HepG2 (cell line): ENCODE results near the gene TAAR9. TPM values are rescaled to one million over a fixed set of nuclear protein-coding genes. Genes with fewer than 3 reads are reported as not detected.

ENCODE experiments used
- GMEB2 ChIP-seq: IDR thresholded peaks from 2 replicates; pipeline ENCODE4 v1.6.1; 2016; ENCODE audit warnings: missing biosample characterization, missing genetic modification reagents, low read depth
- HMG20B ChIP-seq: conservative IDR thresholded peaks from 2 replicates; pipeline ENCODE4 v1.6.1; 2016; ENCODE audit warnings: missing genetic modification reagents, missing compliant biosample characterization
- HMGXB4 ChIP-seq, 2 experiments: sonication (generic) in 1 of 2; formaldehyde crosslinking in 1 of 2; IDR thresholded peaks; 2 replicates each; pipeline versions ENCODE4 v1.4.0 to v1.6.1; 2018 to 2020; ENCODE audit warnings: missing genetic modification reagents in 2 of 2, borderline replicate concordance in 1 of 2, low read depth in 1 of 2, mild to moderate bottlenecking in 1 of 2, missing biosample characterization in 1 of 2
- PHF21A ChIP-seq: sonication (generic); formaldehyde crosslinking; IDR thresholded peaks from 2 replicates; pipeline ENCODE4 v1.5.0; 2020; ENCODE audit warnings: mild to moderate bottlenecking, missing genetic modification reagents
- PLRG1 ChIP-seq: fragments of 450-650 bp; conservative IDR thresholded peaks from 2 replicates; pipeline ENCODE4 v1.6.1; 2016
- POGZ ChIP-seq: sonication (generic); formaldehyde crosslinking; IDR thresholded peaks from 2 replicates; pipeline ENCODE4 v1.4.0; 2020; ENCODE audit warnings: mild to moderate bottlenecking, missing genetic modification reagents
- RAD21 ChIP-seq: fragments of 450-650 bp; formaldehyde crosslinking; IDR thresholded peaks from 2 replicates; pipeline ENCODE4 v1.5.0; 2020; ENCODE audit warnings: mild to moderate bottlenecking
- RBAK ChIP-seq: sonication (generic); formaldehyde crosslinking; IDR thresholded peaks from 2 replicates; pipeline ENCODE4 v1.5.1; 2020; ENCODE audit warnings: mild to moderate bottlenecking, missing genetic modification reagents
- RFXAP ChIP-seq: sonication (generic); formaldehyde crosslinking; IDR thresholded peaks from 2 replicates; pipeline ENCODE4 v1.4.0; 2020; ENCODE audit warnings: missing genetic modification reagents, borderline replicate concordance
- SOX13 ChIP-seq, 3 experiments: fragments of 450-650 bp in 1 of 3; sonication (generic) in 1 of 3; formaldehyde crosslinking in 1 of 3; IDR thresholded peaks in 2 of 3; conservative IDR thresholded peaks in 1 of 3; 2 replicates each; pipeline versions ENCODE4 v1.5.0 to v1.6.1; 2016 to 2020; ENCODE audit warnings: antibody characterized with exemption in 1 of 3, mild to moderate bottlenecking in 1 of 3, missing compliant biosample characterization in 1 of 3, missing genetic modification reagents in 1 of 3, moderate library complexity in 1 of 3
- SYNCRIP ChIP-seq: fragments of 200-400 bp; formaldehyde crosslinking; IDR thresholded peaks from 2 replicates; pipeline ENCODE4 v1.6.1; 2018; ENCODE audit warnings: mild to moderate bottlenecking, low read depth, low read length; ENCODE audit not compliant: insufficient read depth
- TFE3 ChIP-seq: IDR thresholded peaks from 2 replicates; pipeline ENCODE4 v1.6.1; 2016
- ZBTB7B ChIP-seq: sonication (generic); formaldehyde crosslinking; IDR thresholded peaks from 2 replicates; pipeline ENCODE4 v1.4.0; 2020; ENCODE audit warnings: missing genetic modification reagents
- ZMYM4 ChIP-seq: sonication (generic); formaldehyde crosslinking; IDR thresholded peaks from 2 replicates; pipeline ENCODE4 v1.8.1; 2023; ENCODE audit warnings: mild to moderate bottlenecking, missing genetic modification reagents
- ZNF75D ChIP-seq: sonication (generic); formaldehyde crosslinking; IDR thresholded peaks from 2 replicates; pipeline ENCODE4 v1.8.1; 2023; ENCODE audit warnings: missing genetic modification reagents, mild to moderate bottlenecking, borderline replicate concordance
- polyA plus RNA-seq, 8 experiments: library from polyadenylated mRNA; depleted of rRNA in 3 of 8; stranded (reverse) in 7 of 8; unstranded in 1 of 8; fragments of >200 nt; fragmentation: Illumina TruSeq in 4 of 8; extraction: Trizol in 4 of 8; gene quantifications; 2 replicates each; pipeline versions ENCODE4 v1.2.1 to v1.2.3, GENCODE V29; 2011 to 2016; ENCODE audit warnings: low read depth in 4 of 8, missing spikeins in 1 of 8, mixed read lengths in 1 of 8; ENCODE audit not compliant: insufficient read depth in 1 of 8
- total RNA-seq, 5 experiments: library from RNA; depleted of rRNA; stranded (reverse); fragments of >200 nt; fragmentation: Illumina TruSeq; extraction: Trizol; gene quantifications; 2 replicates each; pipeline ENCODE4 v1.2.3, GENCODE V29; 2016; ENCODE audit warnings: low read depth in 1 of 5
- TF ChIP-seq, protein P1 (sequence below): sonication (generic); formaldehyde crosslinking; IDR thresholded peaks from 2 replicates; pipeline ENCODE4 v1.4.0; 2020; ENCODE audit warnings: mild to moderate bottlenecking, missing genetic modification reagents
- TF ChIP-seq, protein P2 (sequence below): sonication (generic); formaldehyde crosslinking; IDR thresholded peaks from 2 replicates; pipeline ENCODE4 v1.4.0; 2020; ENCODE audit warnings: mild to moderate bottlenecking, missing genetic modification reagents
- TF ChIP-seq, protein P3 (sequence below): IDR thresholded peaks from 2 replicates; pipeline ENCODE4 v1.6.1; 2016; ENCODE audit warnings: mild to moderate bottlenecking, missing biosample characterization, missing genetic modification reagents

The TAAR9 gene
- total and polyA plus RNA-seq, 2 of the 13 experiments (the other 11 are each of a cell fraction or from before 2014, with no cell fraction given): 0.07 TPM; not detected in 1

GRCh38 chr6:132512638-132513632 lies 25.1 kb upstream of the TAAR9 start, which contains the start of gene STX7 (continued):
- TF ChIP-seq HMGXB4 (CRISPR knock-in tag; IDR thresholded peaks at IDR 0.05; ENCODE audit: borderline replicate concordance in 1 of 2, low read depth in 1 of 2) (peak; percentile 76 to 93; a peak in 3 of 4 replicates), TFE3 (CRISPR knock-in tag) (peak; percentile 48; the same call in 1 of the 2 replicates), ZNF75D (no peak), PLRG1 (no peak), GMEB2 (CRISPR knock-in tag) (no peak), RAD21 (CRISPR knock-in tag) (peak; percentile 56; the same call in 1 of the 2 replicates), HMG20B (no peak), SYNCRIP (no peak), POGZ (peak; percentile 89; the same call in 1 of the 2 replicates), ZMYM4 (CRISPR knock-in tag) (peak; percentile 91), RBAK (CRISPR knock-in tag) (no peak), RFXAP (0 out of 2 replicates have a peak, but pooled peaks have one; percentile 22), PHF21A (CRISPR knock-in tag) (peak; percentile 66), ZBTB7B (CRISPR knock-in tag) (peak; percentile 73; the same call in 1 of the 2 replicates), SOX13 (IDR thresholded peaks at IDR 0.05) (peak; percentile 30; the same call in 1 of the 2 replicates), SOX13 (CRISPR knock-in tag; conservative IDR thresholded peaks at IDR 0.05 in 1 of 2, IDR thresholded peaks at IDR 0.05 in 1 of 2) (peak in 1 of 2 experiments; percentile 26; a peak in 1 of 4 replicates)
- TF ChIP-seq, protein P1, sequence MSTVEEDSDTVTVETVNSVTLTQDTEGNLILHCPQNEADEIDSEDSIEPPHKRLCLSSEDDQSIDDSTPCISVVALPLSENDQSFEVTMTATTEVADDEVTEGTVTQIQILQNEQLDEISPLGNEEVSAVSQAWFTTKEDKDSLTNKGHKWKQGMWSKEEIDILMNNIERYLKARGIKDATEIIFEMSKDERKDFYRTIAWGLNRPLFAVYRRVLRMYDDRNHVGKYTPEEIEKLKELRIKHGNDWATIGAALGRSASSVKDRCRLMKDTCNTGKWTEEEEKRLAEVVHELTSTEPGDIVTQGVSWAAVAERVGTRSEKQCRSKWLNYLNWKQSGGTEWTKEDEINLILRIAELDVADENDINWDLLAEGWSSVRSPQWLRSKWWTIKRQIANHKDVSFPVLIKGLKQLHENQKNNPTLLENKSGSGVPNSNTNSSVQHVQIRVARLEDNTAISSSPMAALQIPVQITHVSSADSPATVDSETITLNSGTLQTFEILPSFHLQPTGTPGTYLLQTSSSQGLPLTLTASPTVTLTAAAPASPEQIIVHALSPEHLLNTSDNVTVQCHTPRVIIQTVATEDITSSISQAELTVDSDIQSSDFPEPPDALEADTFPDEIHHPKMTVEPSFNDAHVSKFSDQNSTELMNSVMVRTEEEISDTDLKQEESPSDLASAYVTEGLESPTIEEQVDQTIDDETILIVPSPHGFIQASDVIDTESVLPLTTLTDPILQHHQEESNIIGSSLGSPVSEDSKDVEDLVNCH (CRISPR knock-in tag): 0 out of 2 replicates have a peak, but pooled peaks have one; percentile 30
- TF ChIP-seq, protein P2, sequence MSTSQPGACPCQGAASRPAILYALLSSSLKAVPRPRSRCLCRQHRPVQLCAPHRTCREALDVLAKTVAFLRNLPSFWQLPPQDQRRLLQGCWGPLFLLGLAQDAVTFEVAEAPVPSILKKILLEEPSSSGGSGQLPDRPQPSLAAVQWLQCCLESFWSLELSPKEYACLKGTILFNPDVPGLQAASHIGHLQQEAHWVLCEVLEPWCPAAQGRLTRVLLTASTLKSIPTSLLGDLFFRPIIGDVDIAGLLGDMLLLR (CRISPR knock-in tag): peak; percentile 89; the same call in 1 of the 2 replicates
- TF ChIP-seq, protein P3, sequence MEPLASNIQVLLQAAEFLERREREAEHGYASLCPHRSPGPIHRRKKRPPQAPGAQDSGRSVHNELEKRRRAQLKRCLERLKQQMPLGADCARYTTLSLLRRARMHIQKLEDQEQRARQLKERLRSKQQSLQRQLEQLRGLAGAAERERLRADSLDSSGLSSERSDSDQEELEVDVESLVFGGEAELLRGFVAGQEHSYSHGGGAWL (CRISPR knock-in tag): peak; percentile 96
